Glutamatergic neuron (in vitro differentiated cells): ENCODE results near the gene ALKBH7. TPM values are rescaled to one million over a fixed set of nuclear protein-coding genes. Genes with fewer than 3 reads are reported as not detected.

Source experiments
- DNase-seq: peaks from one replicate; pipeline ENCODE4 v3.0.0; 2022
- H3K27ac Mint-ChIP-seq: one replicate; pipeline ENCODE4 v1.8.0; 2020; ENCODE audit warnings: mild to moderate bottlenecking, mixed read lengths, inconsistent platforms; ENCODE audit not compliant: unreplicated experiment
- H3K27me3 Mint-ChIP-seq: one replicate; pipeline ENCODE4 v1.8.0; 2020; ENCODE audit warnings: mild to moderate bottlenecking, moderate library complexity, mixed read lengths, inconsistent platforms; ENCODE audit not compliant: unreplicated experiment
- H3K36me3 Mint-ChIP-seq: one replicate; pipeline ENCODE4 v1.8.0; 2020; ENCODE audit warnings: mild to moderate bottlenecking, mixed read lengths, inconsistent platforms; ENCODE audit not compliant: unreplicated experiment
- H3K4me1 Mint-ChIP-seq: one replicate; pipeline ENCODE4 v1.8.0; 2020; ENCODE audit warnings: mild to moderate bottlenecking, low read depth, mixed read lengths, inconsistent platforms; ENCODE audit not compliant: unreplicated experiment
- H3K4me3 Mint-ChIP-seq: one replicate; pipeline ENCODE4 v1.8.0; 2020; ENCODE audit warnings: mild to moderate bottlenecking, mixed read lengths, inconsistent platforms; ENCODE audit not compliant: unreplicated experiment
- H3K9me3 Mint-ChIP-seq: one replicate; pipeline ENCODE4 v1.8.0; 2020; ENCODE audit warnings: mild to moderate bottlenecking, moderate library complexity, mixed read lengths, inconsistent platforms; ENCODE audit not compliant: unreplicated experiment
- CTCF ChIP-seq: fragments of 200-600 bp; sonication (generic); IDR thresholded peaks from one replicate; pipeline ENCODE4 v1.5.0; 2021; ENCODE audit not compliant: partially characterized antibody, unreplicated experiment
- total RNA-seq: library from RNA; stranded (reverse); fragmentation: NEBNext Ultra II Directional; extraction: Animal tissue kit (Norgen Biotek cat#: 25700); gene quantifications from one replicate; pipeline ENCODE4 v1.2.1, GENCODE V29; 2021; ENCODE audit not compliant: unreplicated experiment

ALKBH7 gene
- total RNA-seq, 1 donor from 2014 or later = 66.8 TPM

- H3K36me3 Mint-ChIP-seq = no peaks in the 10 kb centered on the region
- no peak overlapping the region for H3K27ac Mint-ChIP-seq
- no peak for DNase-seq
- TF ChIP-seq CTCF = no peak
- no peaks in the 10 kb centered on the region for H3K9me3 Mint-ChIP-seq
- H3K27me3 Mint-ChIP-seq = no peaks in the 10 kb centered on the region
- H3K4me1 Mint-ChIP-seq = peaks cover 1% of the 10 kb centered on the region
- H3K4me3 Mint-ChIP-seq = no peak overlapping the region
Measured at GRCh38 chr19:6409346-6409745, 36.8 kb downstream of the ALKBH7 start.

- Mint-ChIP-seq H3K36me3 (no peaks in the 10 kb centered on the region), H3K27ac (no peak overlapping the region), H3K4me3 (no peak overlapping the region), H3K4me1 (peaks cover 1% of the 10 kb centered on the region), H3K27me3 (peaks cover 3% of the 10 kb centered on the region), H3K9me3 (peaks cover 2% of the 10 kb centered on the region)
- no peak for DNase-seq
- TF ChIP-seq CTCF = no peak
Measured at GRCh38 chr19:6412061-6412446, 39.5 kb downstream of the ALKBH7 start.

- Mint-ChIP-seq H3K27me3 (peaks cover 3% of the 10 kb centered on the region), H3K4me1 (peaks cover 1% of the 10 kb centered on the region), H3K4me3 (no peak overlapping the region), H3K27ac (no peak overlapping the region), H3K9me3 (peaks cover 2% of the 10 kb centered on the region), H3K36me3 (no peaks in the 10 kb centered on the region)
- peak; percentile 53 for TF ChIP-seq CTCF
- DNase-seq = peak; percentile 34
Measured at GRCh38 chr19:6412447-6413091, 40.0 kb downstream of the ALKBH7 start.

- H3K27ac Mint-ChIP-seq = no peak overlapping the region
- H3K9me3 Mint-ChIP-seq = peaks cover 2% of the 10 kb centered on the region
- no peak for DNase-seq
- peaks cover 1% of the 10 kb centered on the region for H3K4me1 Mint-ChIP-seq
- no peaks in the 10 kb centered on the region for H3K36me3 Mint-ChIP-seq
- H3K27me3 Mint-ChIP-seq = peaks cover 3% of the 10 kb centered on the region
- TF ChIP-seq CTCF = no peak
- H3K4me3 Mint-ChIP-seq = no peak overlapping the region
Measured at GRCh38 chr19:6413291-6413690, 40.7 kb downstream of the ALKBH7 start.

- Mint-ChIP-seq H3K36me3 (no peaks in the 10 kb centered on the region), H3K9me3 (peaks cover 2% of the 10 kb centered on the region), H3K27me3 (peaks cover 3% of the 10 kb centered on the region), H3K4me1 (peaks cover 1% of the 10 kb centered on the region), H3K27ac (no peak overlapping the region), H3K4me3 (no peak overlapping the region)
- TF ChIP-seq CTCF = no peak
- DNase-seq = peak; percentile 35
Measured at GRCh38 chr19:6413721-6414643, 41.4 kb downstream of the ALKBH7 start.
